Fibroblast of mammary gland (primary cell): ENCODE measurements around the gene SMAP2.
A peak's percentile ranks its signal among the peaks of the same experiment; 100 is the strongest.

ENCODE experiments used
- DNase-seq: peaks from one replicate; pipeline ENCODE4 v3.0.0-alpha.2; 2010; ENCODE audit warnings: low read depth
- H3K4me3 ChIP-seq: 2 replicates; pipeline ENCODE4 v1.5.1; 2011; ENCODE audit warnings: low read depth, mild to moderate bottlenecking, low read length, moderate library complexity; ENCODE audit not compliant: control insufficient read depth
- TF ChIP-seq, protein P1 (sequence below): conservative IDR thresholded peaks from 2 replicates; pipeline ENCODE4 v1.5.1; 2011; ENCODE audit warnings: low read depth, low read length, inconsistent platforms; ENCODE audit not compliant: control insufficient read depth, insufficient read depth

Gene SMAP2

DNA sequence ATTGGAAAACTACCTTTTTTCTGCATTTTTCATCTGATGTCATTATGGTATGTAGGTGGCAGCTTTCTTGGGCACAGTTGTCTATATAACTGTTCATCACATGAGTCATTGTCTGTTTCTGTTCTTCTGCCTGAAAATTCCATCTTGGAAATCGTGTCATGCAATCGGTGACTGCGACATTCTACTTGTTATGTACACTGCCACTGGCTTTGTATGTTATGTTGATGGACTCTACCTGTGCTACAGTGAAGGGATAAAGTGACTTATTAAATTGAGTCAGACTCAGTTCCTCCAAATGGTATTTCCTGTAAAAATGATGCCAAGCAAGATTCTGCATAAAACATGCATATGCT, 8.6 kb downstream of the SMAP2 start:
- DNase-seq = peak; percentile 23
- H3K4me3 ChIP-seq = no peak overlapping the region
- TF ChIP-seq, protein P1, sequence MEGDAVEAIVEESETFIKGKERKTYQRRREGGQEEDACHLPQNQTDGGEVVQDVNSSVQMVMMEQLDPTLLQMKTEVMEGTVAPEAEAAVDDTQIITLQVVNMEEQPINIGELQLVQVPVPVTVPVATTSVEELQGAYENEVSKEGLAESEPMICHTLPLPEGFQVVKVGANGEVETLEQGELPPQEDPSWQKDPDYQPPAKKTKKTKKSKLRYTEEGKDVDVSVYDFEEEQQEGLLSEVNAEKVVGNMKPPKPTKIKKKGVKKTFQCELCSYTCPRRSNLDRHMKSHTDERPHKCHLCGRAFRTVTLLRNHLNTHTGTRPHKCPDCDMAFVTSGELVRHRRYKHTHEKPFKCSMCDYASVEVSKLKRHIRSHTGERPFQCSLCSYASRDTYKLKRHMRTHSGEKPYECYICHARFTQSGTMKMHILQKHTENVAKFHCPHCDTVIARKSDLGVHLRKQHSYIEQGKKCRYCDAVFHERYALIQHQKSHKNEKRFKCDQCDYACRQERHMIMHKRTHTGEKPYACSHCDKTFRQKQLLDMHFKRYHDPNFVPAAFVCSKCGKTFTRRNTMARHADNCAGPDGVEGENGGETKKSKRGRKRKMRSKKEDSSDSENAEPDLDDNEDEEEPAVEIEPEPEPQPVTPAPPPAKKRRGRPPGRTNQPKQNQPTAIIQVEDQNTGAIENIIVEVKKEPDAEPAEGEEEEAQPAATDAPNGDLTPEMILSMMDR = no peak

DNA sequence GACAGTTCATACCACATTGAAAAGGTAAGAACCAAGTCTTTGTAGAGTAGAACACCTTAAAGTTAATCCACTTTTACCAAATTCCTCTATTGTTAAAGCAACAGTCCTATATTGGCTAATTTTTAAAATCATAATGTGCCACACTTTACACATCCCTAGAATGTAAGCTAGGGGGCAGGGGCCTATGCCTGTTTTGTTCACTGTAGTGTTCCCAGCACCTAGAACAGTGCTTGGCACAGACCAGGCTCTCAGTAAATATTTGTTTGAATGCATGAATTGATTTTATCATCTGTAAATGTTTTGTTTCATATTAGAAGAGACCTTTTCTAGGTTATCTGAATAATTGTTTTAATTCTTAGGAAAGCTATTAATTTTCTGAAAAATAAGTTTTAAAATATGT, 9.1 kb downstream of the SMAP2 start:
- H3K4me3 ChIP-seq = no peak overlapping the region
- no peak for DNase-seq
- TF ChIP-seq, protein P1 = no peak

DNA sequence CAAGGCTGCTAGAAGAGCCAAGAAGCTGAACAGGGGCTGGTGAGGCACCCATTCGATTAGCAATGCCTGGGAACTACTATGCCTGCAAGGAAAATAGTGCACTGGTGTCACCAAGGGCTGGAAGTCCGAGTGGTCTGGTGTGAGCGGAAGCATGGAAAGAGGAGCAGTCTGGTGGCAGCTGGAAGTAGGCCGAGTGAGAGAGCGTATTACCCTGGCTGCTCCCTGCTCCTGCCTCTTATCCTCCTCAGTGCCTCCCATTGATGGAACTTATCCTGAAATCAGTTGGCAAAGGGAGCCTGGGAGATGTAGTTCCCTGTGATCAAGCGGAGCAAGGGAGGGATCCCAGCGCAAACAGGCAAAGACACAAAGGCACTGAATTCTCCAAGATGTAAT, 9.6 kb downstream of the SMAP2 start:
- no peak overlapping the region for H3K4me3 ChIP-seq
- no peak for DNase-seq
- TF ChIP-seq, protein P1 = no peak

DNA sequence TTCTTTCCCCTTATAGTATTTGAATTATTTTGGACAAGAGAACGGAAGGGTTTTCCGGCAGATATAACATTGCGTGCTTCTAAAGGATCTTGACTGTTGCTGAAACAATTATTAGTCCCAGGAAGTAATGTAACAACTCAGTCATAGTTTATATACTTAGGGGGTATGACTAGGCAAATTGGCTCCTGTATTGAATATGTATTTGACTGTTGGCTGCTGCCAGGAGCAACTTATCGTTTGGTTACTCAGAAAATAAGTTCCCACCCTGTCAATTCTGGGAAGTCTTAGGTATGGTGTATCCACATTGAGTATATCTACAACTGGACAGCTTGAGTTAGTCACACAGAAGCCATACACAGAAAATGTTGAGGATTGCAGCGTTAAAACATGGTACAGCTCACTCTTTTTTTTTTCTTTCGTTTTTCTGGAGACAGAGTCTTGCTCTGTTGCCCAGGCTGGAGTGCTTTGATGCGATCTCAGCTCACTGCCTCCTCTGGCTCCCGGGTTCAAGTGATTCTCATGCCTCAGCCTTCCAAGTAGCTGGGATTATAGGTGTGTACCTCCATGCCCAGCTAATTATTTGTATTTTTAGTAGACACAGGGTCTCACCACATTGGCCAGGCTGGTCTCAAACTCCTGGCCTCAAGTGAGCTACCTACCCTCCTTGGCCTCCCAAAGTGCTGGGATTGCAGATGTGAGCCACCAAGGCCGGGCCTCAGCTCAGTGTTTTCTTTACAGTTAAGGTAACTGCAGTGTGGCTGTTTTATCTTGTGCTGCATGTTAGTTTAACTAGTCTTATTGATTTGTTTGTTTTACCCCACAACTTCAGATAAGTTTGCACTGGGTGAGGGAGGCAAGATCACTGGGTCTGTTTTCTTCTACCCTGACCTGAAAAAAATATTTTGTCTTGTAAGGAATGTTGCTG, 10.2 kb downstream of the SMAP2 start:
- DNase-seq = peak; percentile 90

DNA sequence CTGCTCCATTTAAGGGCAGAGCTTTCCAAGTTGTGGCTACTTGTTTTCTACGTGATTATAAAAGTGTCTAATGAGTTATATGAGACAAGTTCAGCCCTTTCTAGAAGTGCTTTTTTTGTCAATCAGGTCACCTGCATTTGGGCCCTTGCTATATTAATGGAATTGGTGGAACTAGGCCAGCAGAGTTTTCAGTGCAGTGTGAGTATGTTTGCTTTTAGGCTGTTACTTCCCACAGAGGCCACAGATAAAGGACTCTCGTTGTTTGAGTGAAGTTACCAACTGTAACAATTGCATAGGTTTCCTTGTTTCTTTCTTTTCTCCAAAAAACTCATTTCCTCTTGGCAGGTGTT, 10.9 kb downstream of the SMAP2 start:
- no peak for DNase-seq
- H3K4me3 ChIP-seq = no peak overlapping the region
- TF ChIP-seq, protein P1 = no peak

More for the DNA sequence above, 10.2 kb downstream of the SMAP2 start:
- no peak overlapping the region for H3K4me3 ChIP-seq
- TF ChIP-seq, protein P1 = no peak

DNA sequence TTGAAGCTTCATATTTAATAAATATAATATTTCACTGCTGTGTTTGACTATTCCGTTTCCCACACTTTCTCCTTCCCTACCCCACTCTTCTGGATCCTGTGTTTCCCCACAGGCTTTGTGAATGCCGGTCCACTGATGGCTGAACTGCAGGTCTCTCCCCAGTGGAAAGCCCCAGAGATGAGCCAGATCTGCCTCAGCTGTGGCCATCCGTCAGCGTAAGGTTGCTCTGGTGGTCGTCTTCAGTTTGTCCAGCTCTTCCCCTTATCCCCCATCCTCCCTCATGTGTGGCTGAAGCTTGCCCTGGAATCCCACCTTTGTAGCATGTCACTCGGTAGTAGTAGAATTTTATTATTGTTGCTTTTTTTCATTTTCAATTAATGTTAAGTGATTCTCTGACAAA, 11.4 kb downstream of the SMAP2 start:
- H3K4me3 ChIP-seq = no peak overlapping the region
- DNase-seq = no peak
- TF ChIP-seq, protein P1 = no peak
